ENCODE measurements around the gene EZH2.

The EZH2 gene

DNA sequence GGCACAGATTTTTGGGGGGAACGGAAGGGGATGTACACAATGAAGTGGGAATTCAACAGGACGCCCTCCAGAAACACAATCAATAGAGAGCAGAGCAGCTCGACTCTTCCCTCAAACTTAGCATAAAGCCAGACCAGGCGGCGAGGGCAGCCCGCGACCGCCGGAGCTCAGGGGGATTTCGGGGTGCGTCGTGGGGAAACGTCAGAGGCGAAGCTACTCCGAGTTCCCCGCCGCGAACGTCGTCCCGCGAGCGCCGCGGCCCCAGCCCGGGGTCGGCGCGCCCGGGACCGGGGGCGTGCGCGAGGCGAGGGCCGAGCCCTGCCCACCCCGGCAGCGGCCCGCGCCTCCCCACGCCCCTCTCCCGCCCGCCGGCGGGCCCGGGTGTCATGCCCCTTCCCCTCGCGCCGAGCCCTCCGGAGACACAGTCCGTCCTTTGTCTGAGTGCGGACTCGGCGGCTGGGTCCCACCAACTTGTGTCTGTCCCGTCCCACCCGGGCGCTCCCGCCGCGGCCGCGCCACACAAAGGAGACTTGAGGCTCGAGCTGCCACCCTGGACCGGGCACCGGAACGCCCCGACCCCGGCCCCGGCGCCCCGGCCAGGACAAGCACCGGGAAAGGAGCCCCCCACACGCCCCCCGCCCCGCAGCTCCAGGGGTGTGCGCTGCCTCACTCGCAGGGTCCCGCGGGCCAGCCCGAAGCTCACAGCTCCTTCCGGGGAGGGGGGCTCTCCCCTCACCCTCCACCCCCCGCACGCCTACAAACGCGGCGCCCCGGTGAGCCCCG is 634 bp downstream of the EZH2 start:
- POLR2A ChIA-PET: interaction anchor here (0.7 to 3.7 kb wide), 9 partner anchors 10 to 102 kb away, joined by 3 to 21 read pairs (median 4); no protein-coding TSS in a partner anchor
- peak; percentile 46 for DNase-seq (ENCODE audit: extremely low spot score)
- CTCF ChIA-PET: no interaction called here
- TF ChIP-seq ZNF384 (IDR thresholded peaks at IDR 0.05) (no peak), FOXK2 (IDR thresholded peaks at IDR 0.05) (no peak), FOXA1 (IDR thresholded peaks at IDR 0.05) (no peak), LEF1 (IDR thresholded peaks at IDR 0.05; ENCODE audit: borderline replicate concordance) (no peak), BHLHE40 (IDR thresholded peaks at IDR 0.05; ENCODE audit: borderline replicate concordance) (no peak)

DNA sequence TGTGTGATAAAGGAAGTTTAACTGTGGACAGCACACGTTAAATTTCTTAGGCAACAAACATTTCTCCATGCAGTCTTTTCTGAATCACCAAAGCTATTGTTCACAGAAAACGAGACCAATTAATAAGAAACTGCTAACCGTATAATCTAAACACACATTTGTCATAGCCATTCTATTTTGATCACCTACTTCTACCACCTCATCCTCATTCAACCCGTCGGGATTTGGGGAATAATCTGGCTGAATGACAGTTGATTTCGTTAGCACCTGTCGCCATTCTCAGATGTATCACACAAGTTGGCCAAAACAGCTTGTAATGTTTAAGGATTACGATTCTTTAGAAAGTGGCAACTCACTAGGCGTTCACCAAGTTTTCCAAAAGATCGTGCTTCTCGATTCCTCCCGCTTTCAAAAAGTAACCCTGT is 1.2 kb downstream of the EZH2 start:
- POLR2A ChIA-PET: interaction anchor here (0.7 to 3.7 kb wide), 8 partner anchors 10 to 103 kb away, joined by 3 to 21 read pairs (median 4); no protein-coding TSS in a partner anchor
- CTCF ChIA-PET: no interaction called here
- TF ChIP-seq, protein P1, sequence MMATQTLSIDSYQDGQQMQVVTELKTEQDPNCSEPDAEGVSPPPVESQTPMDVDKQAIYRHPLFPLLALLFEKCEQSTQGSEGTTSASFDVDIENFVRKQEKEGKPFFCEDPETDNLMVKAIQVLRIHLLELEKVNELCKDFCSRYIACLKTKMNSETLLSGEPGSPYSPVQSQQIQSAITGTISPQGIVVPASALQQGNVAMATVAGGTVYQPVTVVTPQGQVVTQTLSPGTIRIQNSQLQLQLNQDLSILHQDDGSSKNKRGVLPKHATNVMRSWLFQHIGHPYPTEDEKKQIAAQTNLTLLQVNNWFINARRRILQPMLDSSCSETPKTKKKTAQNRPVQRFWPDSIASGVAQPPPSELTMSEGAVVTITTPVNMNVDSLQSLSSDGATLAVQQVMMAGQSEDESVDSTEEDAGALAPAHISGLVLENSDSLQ (IDR thresholded peaks at IDR 0.05): peak; percentile 48
- TF ChIP-seq BHLHE40 (IDR thresholded peaks at IDR 0.05; ENCODE audit: borderline replicate concordance): no peak
- DNase-seq (ENCODE audit: extremely low spot score): no peak

DNA sequence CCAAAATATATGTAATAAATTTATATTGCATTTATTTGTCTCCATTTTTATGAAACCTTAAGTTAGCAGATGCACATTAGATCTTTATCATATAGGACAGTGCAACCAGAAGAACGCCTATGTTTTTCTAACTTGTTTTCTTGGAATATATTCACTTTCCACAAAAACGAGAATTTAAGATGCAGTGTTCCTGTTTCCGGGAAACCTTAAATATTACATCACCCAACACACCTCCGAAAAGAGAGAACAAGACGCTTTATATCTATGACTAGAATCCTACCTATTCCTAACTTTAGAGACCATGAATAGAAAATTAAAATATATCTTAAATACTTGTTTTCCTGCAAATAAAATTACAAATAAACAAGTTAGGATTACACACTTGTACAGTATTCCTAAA is 1.9 kb downstream of the EZH2 start:
- CTCF ChIA-PET: no interaction called here
- no peak for TF ChIP-seq NFRKB (IDR thresholded peaks at IDR 0.05)
- TF ChIP-seq BHLHE40 (IDR thresholded peaks at IDR 0.05; ENCODE audit: borderline replicate concordance): no peak
- no peak for TF ChIP-seq SUZ12 (IDR thresholded peaks at IDR 0.05)
- no peak for TF ChIP-seq ZNF384 (IDR thresholded peaks at IDR 0.05)
- no peak for TF ChIP-seq FOXA1 (IDR thresholded peaks at IDR 0.05)
- TF ChIP-seq LEF1 (IDR thresholded peaks at IDR 0.05; ENCODE audit: borderline replicate concordance): no peak
- no peak for TF ChIP-seq ELF4 (IDR thresholded peaks at IDR 0.05)
- POLR2A ChIA-PET: no interaction called here
- DNase-seq (ENCODE audit: extremely low spot score): no peak

DNA sequence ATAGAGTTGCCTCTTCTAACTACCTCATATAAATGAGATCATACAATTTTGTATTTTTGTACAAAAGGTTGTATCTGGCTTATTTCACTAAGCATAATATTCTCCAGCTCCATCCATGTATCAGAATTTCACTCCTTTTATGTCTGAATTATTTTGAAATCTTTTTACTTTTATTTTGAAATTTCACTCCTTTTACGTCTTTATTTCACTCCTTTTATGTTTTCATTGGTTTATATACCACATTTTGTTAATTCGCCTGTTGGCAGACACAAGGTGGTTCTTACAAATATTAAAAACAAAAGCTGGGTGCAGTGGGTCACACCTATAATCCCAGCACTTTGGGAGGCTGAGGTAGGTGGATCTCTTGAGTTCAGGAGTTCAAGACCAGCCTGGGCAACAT is 5.8 kb downstream of the EZH2 start:
- CTCF ChIA-PET: no interaction called here
- TF ChIP-seq SP1 (IDR thresholded peaks at IDR 0.05): no peak
- no peak for TF ChIP-seq CTBP1 (IDR thresholded peaks at IDR 0.05; ENCODE audit: borderline replicate concordance)
- TF ChIP-seq ARNT (IDR thresholded peaks at IDR 0.05): no peak
- no peak for TF ChIP-seq FOXK2 (IDR thresholded peaks at IDR 0.05)
- TF ChIP-seq L3MBTL2 (conservative IDR thresholded peaks at IDR 0.05): no peak
- no peak for TF ChIP-seq BHLHE40 (IDR thresholded peaks at IDR 0.05; ENCODE audit: borderline replicate concordance)
- no peak for TF ChIP-seq ELF4 (IDR thresholded peaks at IDR 0.05)
- TF ChIP-seq HDGF (IDR thresholded peaks at IDR 0.05; ENCODE audit: borderline replicate concordance): no peak
- no peak for DNase-seq (ENCODE audit: extremely low spot score)
- POLR2A ChIA-PET: no interaction called here

DNA sequence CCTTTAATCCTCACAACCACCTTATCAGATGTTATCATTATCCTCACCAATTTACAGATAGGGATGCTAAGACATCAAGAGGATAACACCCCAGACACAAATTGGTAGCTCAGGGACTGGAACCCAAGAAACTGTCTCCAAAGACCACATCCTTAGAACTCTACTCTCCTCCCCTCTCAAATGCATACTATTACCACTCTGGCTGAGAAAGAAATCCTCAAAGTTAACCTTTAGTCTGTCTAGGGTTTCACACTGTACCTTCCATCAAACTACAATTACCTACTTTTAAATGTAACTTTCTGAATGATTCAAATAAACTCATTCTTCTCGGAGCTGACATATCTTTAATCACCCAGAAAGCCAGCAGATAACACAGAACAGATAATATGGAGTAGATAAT is 6.6 kb downstream of the EZH2 start:
- CTCF ChIA-PET: no interaction called here
- POLR2A ChIA-PET: no interaction called here
- no peak for TF ChIP-seq FOXA1 (IDR thresholded peaks at IDR 0.05)
- TF ChIP-seq ZNF384 (IDR thresholded peaks at IDR 0.05): no peak
- TF ChIP-seq TARDBP (IDR thresholded peaks at IDR 0.05): no peak
- TF ChIP-seq ELF4 (IDR thresholded peaks at IDR 0.05): no peak
- TF ChIP-seq NFRKB (IDR thresholded peaks at IDR 0.05): no peak
- TF ChIP-seq SP1 (IDR thresholded peaks at IDR 0.05): no peak
- TF ChIP-seq, protein P1 (IDR thresholded peaks at IDR 0.05): no peak
- no peak for TF ChIP-seq SUZ12 (IDR thresholded peaks at IDR 0.05)
- TF ChIP-seq BHLHE40 (IDR thresholded peaks at IDR 0.05; ENCODE audit: borderline replicate concordance): no peak
- TF ChIP-seq FOXK2 (IDR thresholded peaks at IDR 0.05): no peak
- TF ChIP-seq HDGF (IDR thresholded peaks at IDR 0.05; ENCODE audit: borderline replicate concordance): no peak
- TF ChIP-seq CTBP1 (IDR thresholded peaks at IDR 0.05; ENCODE audit: borderline replicate concordance): no peak
- TF ChIP-seq FOXM1 (IDR thresholded peaks at IDR 0.05; ENCODE audit: borderline replicate concordance): no peak
- TF ChIP-seq L3MBTL2 (conservative IDR thresholded peaks at IDR 0.05): no peak
- TF ChIP-seq LEF1 (IDR thresholded peaks at IDR 0.05; ENCODE audit: borderline replicate concordance): no peak
- no peak for DNase-seq (ENCODE audit: extremely low spot score)

DNA sequence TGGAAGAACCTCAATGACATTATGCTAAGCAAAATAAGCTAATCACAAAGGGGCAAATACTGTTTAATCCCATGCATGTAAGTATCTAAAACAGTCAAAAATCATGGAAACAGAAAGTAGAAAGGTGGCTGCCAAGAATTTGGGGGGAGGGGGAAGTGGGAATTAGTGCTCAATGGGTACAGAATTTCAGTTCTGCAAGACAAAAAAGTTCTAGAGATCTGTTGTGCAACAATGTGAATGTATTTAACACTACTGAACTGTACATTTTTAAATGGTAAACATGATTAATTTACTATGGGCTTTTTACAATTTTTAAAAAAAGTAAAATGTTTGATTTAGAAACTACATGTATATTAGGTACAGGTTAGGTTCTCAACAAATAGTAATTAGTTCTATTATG is 11.9 kb downstream of the EZH2 start:
- ChIA-PET POLR2A (interaction anchor here (1.5 to 2.3 kb wide), 2 partner anchors 11 to 67 kb away, joined by 3 to 12 read pairs; partner anchors contain the start of gene EZH2), CTCF (interaction anchor here (1.1 kb wide), 1 partner anchor 16 kb away, joined by 3 read pairs; no protein-coding TSS in a partner anchor)
- no peak for DNase-seq (ENCODE audit: extremely low spot score)
- TF ChIP-seq FOXM1 (IDR thresholded peaks at IDR 0.05; ENCODE audit: borderline replicate concordance) (no peak), FOXA1 (IDR thresholded peaks at IDR 0.05) (no peak), ELF4 (IDR thresholded peaks at IDR 0.05) (no peak), ARNT (IDR thresholded peaks at IDR 0.05) (no peak), TARDBP (IDR thresholded peaks at IDR 0.05) (no peak), SUZ12 (IDR thresholded peaks at IDR 0.05) (no peak), SP1 (IDR thresholded peaks at IDR 0.05) (no peak), HDGF (IDR thresholded peaks at IDR 0.05; ENCODE audit: borderline replicate concordance) (no peak), CTBP1 (IDR thresholded peaks at IDR 0.05; ENCODE audit: borderline replicate concordance) (no peak), ZNF384 (IDR thresholded peaks at IDR 0.05) (no peak), L3MBTL2 (conservative IDR thresholded peaks at IDR 0.05) (no peak), LEF1 (IDR thresholded peaks at IDR 0.05; ENCODE audit: borderline replicate concordance) (no peak), BHLHE40 (IDR thresholded peaks at IDR 0.05; ENCODE audit: borderline replicate concordance) (no peak), FOXK2 (IDR thresholded peaks at IDR 0.05) (no peak), NFRKB (IDR thresholded peaks at IDR 0.05) (no peak)
- TF ChIP-seq, protein P1 (IDR thresholded peaks at IDR 0.05): no peak
